Measurements from ENCODE around the gene HSP90AB1.

HSP90AB1 gene

GRCh38 chr6:44235891-44236516 lies 10.9 kb upstream of the HSP90AB1 start:
- no peak for DNase-seq

- peak; percentile 81 for DNase-seq
Measured at GRCh38 chr6:44237021-44237812, 9.7 kb upstream of the HSP90AB1 start.

GRCh38 chr6:44237813-44238433 lies 9.0 kb upstream of the HSP90AB1 start:
- DNase-seq = peak; percentile 84

GRCh38 chr6:44238687-44239350 lies 8.1 kb upstream of the HSP90AB1 start:
- DNase-seq = no peak

DNA sequence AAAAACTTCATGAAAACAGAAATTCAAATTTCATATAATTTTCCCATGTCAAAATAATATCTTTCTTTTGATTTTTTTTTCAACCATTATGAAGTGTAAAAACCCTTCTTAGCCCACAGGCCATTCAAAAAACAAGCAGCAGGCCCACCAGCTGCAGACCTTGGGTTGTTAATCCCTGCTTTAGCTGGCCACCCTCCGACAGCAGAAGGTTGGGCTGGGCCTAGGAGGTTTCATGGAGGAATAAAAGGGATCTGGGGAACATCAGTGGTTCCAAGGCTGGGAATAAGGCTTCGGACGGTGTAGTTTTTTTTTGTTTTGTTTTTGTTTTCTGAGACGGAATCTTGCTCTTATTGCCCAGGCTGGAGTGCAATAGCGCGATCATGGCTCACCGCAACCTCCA lies 3.6 kb upstream of the HSP90AB1 start:
- DNase-seq = no peak

DNA sequence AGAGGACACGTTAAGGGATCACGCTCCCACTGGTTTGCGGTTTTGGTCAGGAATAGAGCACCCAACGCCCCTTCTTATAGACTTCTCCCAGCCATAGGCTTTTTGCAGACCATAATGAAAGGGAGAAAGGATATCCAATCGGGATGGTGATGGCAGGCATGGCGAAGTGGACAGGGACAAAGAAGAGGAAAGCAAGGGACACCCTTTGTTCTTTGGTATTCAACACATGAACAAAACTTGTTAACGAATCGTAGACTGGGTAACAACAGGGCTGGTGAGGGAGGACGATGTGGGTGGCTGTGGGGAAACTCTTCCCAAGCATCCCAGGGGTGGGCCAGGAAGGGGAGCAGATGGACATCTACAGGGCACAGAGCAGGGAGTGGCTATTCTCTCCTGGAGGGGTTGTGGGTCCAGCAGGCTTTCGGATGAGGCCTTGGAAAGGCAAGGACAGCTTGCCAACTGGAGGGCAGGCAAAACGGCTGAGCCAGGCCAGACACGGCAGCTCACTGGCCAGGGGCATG lies 1.4 kb upstream of the HSP90AB1 start:
- DNase-seq = no peak

DNA sequence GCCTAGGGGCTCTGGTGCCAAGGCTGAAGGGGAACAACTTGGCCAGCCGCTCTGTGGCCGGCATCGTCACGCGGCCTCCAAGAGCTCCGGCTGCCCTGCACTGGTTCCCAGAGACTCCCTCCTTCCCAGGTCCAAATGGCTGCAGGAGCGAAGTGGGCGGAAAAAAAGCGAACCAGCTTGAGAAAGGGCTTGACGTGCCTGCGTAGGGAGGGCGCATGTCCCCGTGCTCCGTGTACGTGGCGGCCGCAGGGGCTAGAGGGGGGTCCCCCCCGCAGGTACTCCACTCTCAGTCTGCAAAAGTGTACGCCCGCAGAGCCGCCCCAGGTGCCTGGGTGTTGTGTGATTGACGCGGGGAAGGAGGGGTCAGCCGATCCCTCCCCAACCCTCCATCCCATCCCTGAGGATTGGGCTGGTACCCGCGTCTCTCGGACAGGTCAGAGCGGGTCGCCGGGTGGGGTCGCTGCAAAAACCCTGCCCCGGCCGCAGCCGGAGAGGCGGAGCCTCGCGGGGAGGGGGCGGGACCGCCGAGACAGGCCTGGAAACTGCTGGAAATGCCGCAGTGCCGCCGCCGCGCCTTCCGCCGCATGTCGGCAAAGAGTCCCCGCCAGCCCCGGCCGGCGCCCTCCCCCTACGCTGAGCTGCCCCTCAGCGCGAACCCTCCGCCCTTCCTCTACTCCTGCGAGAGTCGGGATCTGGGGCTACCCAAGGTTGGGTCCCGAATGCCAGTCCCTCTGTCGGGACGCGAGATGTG lies 814 bp upstream of the HSP90AB1 start:
- peak; percentile 85 for DNase-seq

- DNase-seq = peak; percentile 90
Measured at GRCh38 chr6:44247338-44248302, 719 bp downstream of the HSP90AB1 start.

DNA sequence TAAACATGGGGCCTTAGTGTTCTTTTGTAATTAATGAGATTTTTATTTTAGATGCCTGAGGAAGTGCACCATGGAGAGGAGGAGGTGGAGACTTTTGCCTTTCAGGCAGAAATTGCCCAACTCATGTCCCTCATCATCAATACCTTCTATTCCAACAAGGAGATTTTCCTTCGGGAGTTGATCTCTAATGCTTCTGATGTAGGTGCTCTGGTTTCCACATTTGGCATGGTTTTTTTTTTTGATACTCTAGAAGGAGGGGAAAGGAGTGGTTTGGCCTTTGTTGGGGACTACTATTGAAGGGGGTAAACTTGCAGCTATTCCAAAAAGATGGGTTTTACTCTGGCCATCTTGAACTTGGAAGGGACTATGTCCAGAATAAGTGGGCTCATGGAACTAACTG lies 1.7 kb downstream of the HSP90AB1 start:
- DNase-seq = no peak

- DNase-seq = no peak
Measured at GRCh38 chr6:44249082-44249748, 2.3 kb downstream of the HSP90AB1 start.

DNA sequence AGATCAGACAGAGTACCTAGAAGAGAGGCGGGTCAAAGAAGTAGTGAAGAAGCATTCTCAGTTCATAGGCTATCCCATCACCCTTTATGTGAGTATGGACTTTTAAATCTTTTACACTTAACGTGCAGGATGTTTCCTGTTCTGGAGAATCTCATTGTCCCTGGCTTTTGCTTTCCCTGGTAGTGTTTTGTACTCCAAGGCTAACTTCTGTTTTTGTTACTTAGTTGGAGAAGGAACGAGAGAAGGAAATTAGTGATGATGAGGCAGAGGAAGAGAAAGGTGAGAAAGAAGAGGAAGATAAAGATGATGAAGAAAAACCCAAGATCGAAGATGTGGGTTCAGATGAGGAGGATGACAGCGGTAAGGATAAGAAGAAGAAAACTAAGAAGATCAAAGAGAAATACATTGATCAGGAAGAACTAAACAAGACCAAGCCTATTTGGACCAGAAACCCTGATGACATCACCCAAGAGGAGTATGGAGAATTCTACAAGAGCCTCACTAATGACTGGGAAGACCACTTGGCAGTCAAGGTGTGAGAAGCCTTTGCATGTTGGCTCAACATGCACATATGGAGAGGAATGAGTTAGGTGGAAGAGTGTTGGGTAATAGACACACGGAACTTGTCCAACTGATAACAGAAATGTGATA lies 3.3 kb downstream of the HSP90AB1 start:
- no peak for DNase-seq

DNA sequence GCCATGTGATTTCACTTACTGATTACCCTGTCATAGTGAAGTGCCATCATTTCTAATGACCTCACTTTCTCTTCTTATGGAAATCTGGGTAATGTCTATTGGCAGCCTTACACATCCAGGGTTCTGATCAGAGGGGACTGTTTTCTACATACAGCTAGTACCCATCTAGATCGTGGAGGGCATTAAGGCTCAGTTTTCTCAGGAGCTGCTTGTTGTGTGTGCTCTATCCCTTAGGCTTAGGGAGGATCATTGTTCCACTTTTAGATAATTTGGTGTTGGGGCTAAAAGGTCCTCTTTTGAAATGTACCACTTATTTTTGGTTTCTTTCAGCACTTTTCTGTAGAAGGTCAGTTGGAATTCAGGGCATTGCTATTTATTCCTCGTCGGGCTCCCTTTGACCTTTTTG lies 3.8 kb downstream of the HSP90AB1 start:
- DNase-seq = no peak

GRCh38 chr6:44251576-44252524 lies 4.9 kb downstream of the HSP90AB1 start:
- DNase-seq = no peak

DNA sequence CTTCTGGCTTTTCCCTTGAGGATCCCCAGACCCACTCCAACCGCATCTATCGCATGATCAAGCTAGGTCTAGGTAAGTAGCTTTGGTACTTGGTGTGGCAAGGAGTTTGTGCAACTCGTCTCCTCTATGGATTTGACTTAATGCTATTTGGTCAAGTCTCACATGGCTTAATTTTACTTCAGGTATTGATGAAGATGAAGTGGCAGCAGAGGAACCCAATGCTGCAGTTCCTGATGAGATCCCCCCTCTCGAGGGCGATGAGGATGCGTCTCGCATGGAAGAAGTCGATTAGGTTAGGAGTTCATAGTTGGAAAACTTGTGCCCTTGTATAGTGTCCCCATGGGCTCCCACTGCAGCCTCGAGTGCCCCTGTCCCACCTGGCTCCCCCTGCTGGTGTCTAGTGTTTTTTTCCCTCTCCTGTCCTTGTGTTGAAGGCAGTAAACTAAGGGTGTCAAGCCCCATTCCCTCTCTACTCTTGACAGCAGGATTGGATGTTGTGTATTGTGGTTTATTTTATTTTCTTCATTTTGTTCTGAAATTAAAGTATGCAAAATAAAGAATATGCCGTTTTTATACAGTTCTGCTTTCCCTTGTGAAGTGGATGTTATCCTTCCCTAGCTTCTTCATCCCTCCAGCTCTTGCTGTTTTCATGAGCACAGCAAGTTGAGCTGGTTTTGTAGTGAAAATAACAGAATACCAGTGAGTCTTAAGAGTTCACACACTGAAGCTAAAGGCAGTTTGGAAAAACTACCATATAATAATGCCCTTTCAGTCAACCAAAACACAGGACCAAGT lies 6.6 kb downstream of the HSP90AB1 start:
- DNase-seq = peak; percentile 61

- DNase-seq = peak; percentile 43
Measured at GRCh38 chr6:44254191-44255104, 7.5 kb downstream of the HSP90AB1 start.

DNA sequence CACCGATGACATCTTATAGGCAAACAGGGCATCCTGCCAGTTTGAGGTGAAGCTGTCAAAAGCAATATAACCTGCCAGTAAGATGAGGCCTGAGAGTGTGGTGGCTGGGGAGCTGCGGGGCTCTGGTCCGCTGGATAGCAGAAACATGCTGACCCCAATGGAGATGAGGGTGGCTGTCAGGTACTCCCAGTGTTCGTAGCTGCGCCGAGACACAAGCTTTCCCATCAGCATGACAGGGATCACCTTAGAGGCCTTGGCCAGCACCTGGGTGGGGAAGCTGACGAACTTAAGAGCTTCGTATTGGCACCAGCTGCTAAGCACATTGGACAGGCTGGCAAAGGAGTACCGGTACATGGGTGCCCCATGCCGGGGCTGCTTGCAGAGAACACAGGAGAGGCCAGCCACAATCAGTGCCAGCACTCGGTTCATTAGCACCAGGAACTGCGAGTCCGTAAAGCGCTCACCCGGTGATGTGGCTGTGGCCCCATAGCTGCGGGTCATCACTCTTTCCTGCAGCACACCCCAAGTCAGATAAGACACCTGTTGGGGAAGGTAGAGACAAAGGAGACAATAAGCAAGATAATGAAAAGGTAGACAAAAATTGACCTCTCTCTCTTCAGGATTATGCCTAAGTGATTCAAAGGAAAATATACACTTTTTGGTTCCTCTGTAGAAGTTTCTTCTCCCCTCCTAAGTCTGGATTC lies 8.4 kb downstream of the HSP90AB1 start:
- DNase-seq = peak; percentile 43
